GM23248 (cell line): ENCODE data around the gene TIMM44.

Source experiments
- EZH2 ChIP-seq: fragments of 200-600 bp; sonication (generic); IDR thresholded peaks from 2 replicates; pipeline ENCODE4 v1.6.1; 2018; ENCODE audit warnings: antibody characterized with exemption, mild to moderate bottlenecking; ENCODE audit not compliant: insufficient read depth, poor library complexity, severe bottlenecking
- EZH2phosphoT487 ChIP-seq: fragments of 200-600 bp; sonication (generic); IDR thresholded peaks from 2 replicates; pipeline ENCODE4 v1.6.1; 2018; ENCODE audit warnings: antibody characterized with exemption, moderate library complexity, mild to moderate bottlenecking, low read depth; ENCODE audit not compliant: insufficient read depth

DNA sequence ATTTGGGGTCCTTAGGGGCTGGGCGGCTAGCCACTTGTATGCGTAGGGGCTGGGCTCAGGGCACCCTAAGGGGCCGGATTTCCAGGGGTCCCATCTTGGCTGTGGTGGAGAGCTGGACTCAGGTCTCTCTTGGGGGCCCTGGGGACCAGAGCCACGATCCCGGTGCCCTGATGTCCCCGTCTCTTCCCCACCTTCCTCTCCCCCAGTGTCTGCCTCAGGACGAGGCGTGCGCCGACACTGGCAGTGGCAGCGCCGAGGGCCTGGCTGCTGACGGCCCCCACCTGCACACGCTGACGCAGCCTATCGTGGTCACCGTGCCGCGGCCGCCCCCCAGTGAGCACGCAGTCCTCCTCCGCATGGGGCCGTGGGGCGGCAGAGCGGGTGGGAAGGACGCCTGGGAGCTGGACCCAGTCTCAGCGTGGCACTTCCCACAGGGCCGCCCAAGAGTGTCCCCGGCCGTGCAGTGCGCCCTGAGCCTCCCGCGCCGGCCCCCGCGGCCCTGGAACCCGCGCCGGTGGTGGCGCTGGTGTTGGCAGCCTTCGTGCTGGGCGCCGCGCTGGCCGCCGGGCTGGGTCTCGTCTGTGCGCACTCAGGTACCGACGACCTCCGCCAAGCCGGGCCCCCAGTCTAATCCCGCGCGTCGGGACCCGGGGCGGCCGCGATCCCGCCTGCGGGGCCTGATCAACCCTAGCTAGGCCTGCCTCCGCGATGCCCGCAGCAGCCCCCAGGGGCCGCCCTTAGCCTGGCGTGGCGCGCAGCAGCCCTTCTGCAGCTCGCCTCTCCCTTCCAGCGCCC, 26.0 kb downstream of the TIMM44 start:
- TF ChIP-seq EZH2 (no peak), EZH2phosphoT487 (no peak)
